Measurements from ENCODE around the gene UTP4.
"Not testable (repeated sequence)": the region's sequence is repeated elsewhere in the genome, so short reads cannot be mapped to it uniquely, and the experiment has no call there.

DNA sequence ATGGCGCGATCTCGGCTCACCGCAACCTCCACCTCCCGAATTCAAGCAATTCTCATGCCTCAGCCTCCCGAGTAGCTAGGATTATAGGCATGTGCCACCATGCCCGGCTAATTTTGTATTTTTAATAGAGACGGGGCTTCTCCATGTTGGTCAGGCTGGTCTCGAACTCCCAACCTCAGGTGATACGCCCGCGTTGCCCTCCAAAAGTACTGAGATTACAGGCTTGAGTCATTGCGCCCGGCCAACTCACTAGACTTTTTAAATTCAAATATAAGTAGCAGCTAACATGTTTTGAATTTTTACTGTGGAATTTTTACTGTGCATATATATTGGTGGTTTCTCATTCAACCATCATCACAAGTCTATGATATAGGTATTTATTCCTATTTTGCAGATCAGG lies 7.5 kb upstream of the UTP4 start:
- TF ChIP-seq CTCF, POLR2A (IDR thresholded peaks at IDR 0.05): not testable (repeated sequence)
